Sigmoid colon (tissue), 4 donors: Measurements from ENCODE around the gene CTSE.

Source experiments
- CTCF ChIP-seq, 4 experiments: fragments of 450-650 bp in 3 of 4; fragments of 200-600 bp in 1 of 4; IDR thresholded peaks; one replicate each; pipeline ENCODE4 v1.5.1; 2016 to 2019; ENCODE audit warnings: antibody characterized with exemption in 4 of 4, mild to moderate bottlenecking in 3 of 4, moderate library complexity in 2 of 4
- EP300 ChIP-seq, 4 donors: sonication (generic); formaldehyde crosslinking; IDR thresholded peaks; one replicate each; pipeline ENCODE4 v1.6.1; 2017; ENCODE audit warnings: antibody characterized with exemption in 4 of 4
- POLR2A ChIP-seq, 2 donors: fragments of 450-650 bp; IDR thresholded peaks; one replicate each; pipeline ENCODE4 v1.6.1; 2016; ENCODE audit warnings: antibody characterized with exemption in 2 of 2, mild to moderate bottlenecking in 2 of 2, moderate library complexity in 2 of 2

- TF ChIP-seq CTCF (IDR thresholded peaks at IDR 0.05) = no peak
- TF ChIP-seq POLR2A (IDR thresholded peaks at IDR 0.05) = no peak
- no peak for TF ChIP-seq EP300 (IDR thresholded peaks at IDR 0.05)
These were observed 3.2 kb downstream of the CTSE start for GRCh38 chr1:206020393-206021007.
